Ecto neural progenitor cell (in vitro differentiated cells): ENCODE data around the gene TERB2.
"Not testable (repeated sequence)": the region's sequence is repeated elsewhere in the genome, so short reads cannot be mapped to it uniquely, and the experiment has no call there.

Source experiments
- DNase-seq: peaks from one replicate; pipeline ENCODE4 v3.0.0-alpha.2; 2018; ENCODE audit warnings: low spot score

TERB2 gene

GRCh38 chr15:44956388-44956787 is at the start of gene TERB2:
TSS of gene TERB2 (plus strand) at chr15:44956687. CDS start at chr15:44956719, 32 bp downstream.
- DNase-seq = no peak

- no peak for DNase-seq
These were observed 47.1 kb upstream of the TERB2 start for GRCh38 chr15:44909423-44909822.

- DNase-seq = no peak
These were observed 45.4 kb upstream of the TERB2 start for GRCh38 chr15:44910981-44911625.

GRCh38 chr15:44912186-44912585 is 44.3 kb upstream of the TERB2 start:
- DNase-seq = not testable (repeated sequence)

- DNase-seq = not testable (repeated sequence)
These were observed 43.5 kb upstream of the TERB2 start for GRCh38 chr15:44912974-44913448.

GRCh38 chr15:44918136-44918535 is 38.4 kb upstream of the TERB2 start:
- DNase-seq = no peak

- DNase-seq = not testable (repeated sequence)
These were observed 27.8 kb upstream of the TERB2 start for GRCh38 chr15:44928658-44929057.

- not testable (repeated sequence) for DNase-seq
These were observed 26.2 kb upstream of the TERB2 start for GRCh38 chr15:44930283-44930682.

- not testable (repeated sequence) for DNase-seq
These were observed 1.8 kb downstream of the TERB2 start for GRCh38 chr15:44958302-44958701.

GRCh38 chr15:44968475-44968874 is 12.0 kb downstream of the TERB2 start:
- no peak for DNase-seq

- no peak for DNase-seq
These were observed 14.5 kb downstream of the TERB2 start for GRCh38 chr15:44971036-44971435.

GRCh38 chr15:44976183-44976582 is 19.7 kb downstream of the TERB2 start:
- DNase-seq = not testable (repeated sequence)

- not testable (repeated sequence) for DNase-seq
These were observed 21.3 kb downstream of the TERB2 start for GRCh38 chr15:44977781-44978180.

GRCh38 chr15:44979617-44980339 is 23.3 kb downstream of the TERB2 start:
- DNase-seq = not testable (repeated sequence)

GRCh38 chr15:44984144-44984543 is 27.7 kb downstream of the TERB2 start:
- DNase-seq = not testable (repeated sequence)

- not testable (repeated sequence) for DNase-seq
These were observed 30.0 kb downstream of the TERB2 start for GRCh38 chr15:44986346-44987055.

GRCh38 chr15:44987711-44988110 is 31.2 kb downstream of the TERB2 start:
- not testable (repeated sequence) for DNase-seq

- DNase-seq = not testable (repeated sequence)
These were observed 31.8 kb downstream of the TERB2 start for GRCh38 chr15:44988184-44988869.

- not testable (repeated sequence) for DNase-seq
These were observed 32.4 kb downstream of the TERB2 start for GRCh38 chr15:44988870-44989219.

- not testable (repeated sequence) for DNase-seq
These were observed 41.1 kb downstream of the TERB2 start for GRCh38 chr15:44997632-44998031.

- DNase-seq = no peak
These were observed 42.6 kb downstream of the TERB2 start for GRCh38 chr15:44999105-44999504.

- not testable (repeated sequence) for DNase-seq
These were observed 44.7 kb downstream of the TERB2 start for GRCh38 chr15:45001180-45001579.
